Measurements from ENCODE around the gene ZBTB16. TPM values are rescaled to one million over a fixed set of nuclear protein-coding genes. Genes with fewer than 3 reads are reported as not detected.

Gene ZBTB16
- total and polyA plus RNA-seq, 2 experiments from 2014 or later, result 0.29 to 1.4 TPM

DNA sequence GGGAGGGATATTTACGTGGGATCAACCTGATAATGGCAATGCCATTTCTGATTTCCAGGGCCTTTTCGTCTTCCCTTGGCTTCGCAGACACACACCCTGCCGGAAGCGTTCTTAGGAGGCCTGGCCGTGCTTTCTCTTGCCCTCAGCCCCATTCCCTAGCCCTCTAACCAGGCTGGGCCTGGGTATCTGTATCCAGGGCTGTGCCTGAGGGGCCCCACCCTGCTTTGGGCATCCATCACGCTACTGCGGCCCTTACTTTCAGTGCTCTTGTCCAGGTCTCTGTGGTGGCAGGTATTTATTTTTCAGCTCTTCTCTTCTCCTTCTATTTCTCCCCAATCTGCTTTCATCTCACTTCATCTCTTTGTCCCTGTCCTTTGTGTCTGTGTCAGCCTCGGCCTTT, 105.0 kb downstream of the ZBTB16 start (continued):
- TF ChIP-seq, protein P1, sequence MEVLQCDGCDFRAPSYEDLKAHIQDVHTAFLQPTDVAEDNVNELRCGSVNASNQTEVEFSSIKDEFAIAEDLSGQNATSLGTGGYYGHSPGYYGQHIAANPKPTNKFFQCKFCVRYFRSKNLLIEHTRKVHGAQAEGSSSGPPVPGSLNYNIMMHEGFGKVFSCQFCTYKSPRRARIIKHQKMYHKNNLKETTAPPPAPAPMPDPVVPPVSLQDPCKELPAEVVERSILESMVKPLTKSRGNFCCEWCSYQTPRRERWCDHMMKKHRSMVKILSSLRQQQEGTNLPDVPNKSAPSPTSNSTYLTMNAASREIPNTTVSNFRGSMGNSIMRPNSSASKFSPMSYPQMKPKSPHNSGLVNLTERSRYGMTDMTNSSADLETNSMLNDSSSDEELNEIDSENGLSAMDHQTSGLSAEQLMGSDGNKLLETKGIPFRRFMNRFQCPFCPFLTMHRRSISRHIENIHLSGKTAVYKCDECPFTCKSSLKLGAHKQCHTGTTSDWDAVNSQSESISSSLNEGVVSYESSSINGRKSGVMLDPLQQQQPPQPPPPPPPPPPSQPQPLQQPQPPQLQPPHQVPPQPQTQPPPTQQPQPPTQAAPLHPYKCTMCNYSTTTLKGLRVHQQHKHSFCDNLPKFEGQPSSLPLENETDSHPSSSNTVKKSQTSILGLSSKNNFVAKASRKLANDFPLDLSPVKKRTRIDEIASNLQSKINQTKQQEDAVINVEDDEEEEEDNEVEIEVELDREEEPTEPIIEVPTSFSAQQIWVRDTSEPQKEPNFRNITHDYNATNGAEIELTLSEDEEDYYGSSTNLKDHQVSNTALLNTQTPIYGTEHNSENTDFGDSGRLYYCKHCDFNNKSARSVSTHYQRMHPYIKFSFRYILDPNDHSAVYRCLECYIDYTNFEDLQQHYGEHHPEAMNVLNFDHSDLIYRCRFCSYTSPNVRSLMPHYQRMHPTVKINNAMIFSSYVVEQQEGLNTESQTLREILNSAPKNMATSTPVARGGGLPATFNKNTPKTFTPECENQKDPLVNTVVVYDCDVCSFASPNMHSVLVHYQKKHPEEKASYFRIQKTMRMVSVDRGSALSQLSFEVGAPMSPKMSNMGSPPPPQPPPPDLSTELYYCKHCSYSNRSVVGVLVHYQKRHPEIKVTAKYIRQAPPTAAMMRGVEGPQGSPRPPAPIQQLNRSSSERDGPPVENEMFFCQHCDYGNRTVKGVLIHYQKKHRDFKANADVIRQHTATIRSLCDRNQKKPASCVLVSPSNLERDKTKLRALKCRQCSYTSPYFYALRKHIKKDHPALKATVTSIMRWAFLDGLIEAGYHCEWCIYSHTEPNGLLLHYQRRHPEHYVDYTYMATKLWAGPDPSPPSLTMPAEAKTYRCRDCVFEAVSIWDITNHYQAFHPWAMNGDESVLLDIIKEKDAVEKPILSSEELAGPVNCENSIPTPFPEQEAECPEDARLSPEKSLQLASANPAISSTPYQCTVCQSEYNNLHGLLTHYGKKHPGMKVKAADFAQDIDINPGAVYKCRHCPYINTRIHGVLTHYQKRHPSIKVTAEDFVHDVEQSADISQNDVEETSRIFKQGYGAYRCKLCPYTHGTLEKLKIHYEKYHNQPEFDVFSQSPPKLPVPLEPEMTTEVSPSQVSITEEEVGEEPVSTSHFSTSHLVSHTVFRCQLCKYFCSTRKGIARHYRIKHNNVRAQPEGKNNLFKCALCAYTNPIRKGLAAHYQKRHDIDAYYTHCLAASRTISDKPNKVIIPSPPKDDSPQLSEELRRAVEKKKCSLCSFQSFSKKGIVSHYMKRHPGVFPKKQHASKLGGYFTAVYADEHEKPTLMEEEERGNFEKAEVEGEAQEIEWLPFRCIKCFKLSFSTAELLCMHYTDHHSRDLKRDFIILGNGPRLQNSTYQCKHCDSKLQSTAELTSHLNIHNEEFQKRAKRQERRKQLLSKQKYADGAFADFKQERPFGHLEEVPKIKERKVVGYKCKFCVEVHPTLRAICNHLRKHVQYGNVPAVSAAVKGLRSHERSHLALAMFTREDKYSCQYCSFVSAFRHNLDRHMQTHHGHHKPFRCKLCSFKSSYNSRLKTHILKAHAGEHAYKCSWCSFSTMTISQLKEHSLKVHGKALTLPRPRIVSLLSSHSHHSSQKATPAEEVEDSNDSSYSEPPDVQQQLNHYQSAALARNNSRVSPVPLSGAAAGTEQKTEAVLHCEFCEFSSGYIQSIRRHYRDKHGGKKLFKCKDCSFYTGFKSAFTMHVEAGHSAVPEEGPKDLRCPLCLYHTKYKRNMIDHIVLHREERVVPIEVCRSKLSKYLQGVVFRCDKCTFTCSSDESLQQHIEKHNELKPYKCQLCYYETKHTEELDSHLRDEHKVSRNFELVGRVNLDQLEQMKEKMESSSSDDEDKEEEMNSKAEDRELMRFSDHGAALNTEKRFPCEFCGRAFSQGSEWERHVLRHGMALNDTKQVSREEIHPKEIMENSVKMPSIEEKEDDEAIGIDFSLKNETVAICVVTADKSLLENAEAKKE (CRISPR knock-in tag; IDR thresholded peaks at IDR 0.05), result no peak
- TF ChIP-seq ZNF114 (CRISPR knock-in tag; IDR thresholded peaks at IDR 0.05) (no peak), CREB1 (CRISPR knock-in tag; IDR thresholded peaks at IDR 0.05; ENCODE audit: low read depth) (no peak), JUNB (IDR thresholded peaks at IDR 0.05; ENCODE audit: unreplicated experiment) (no peak), ZNF331 (CRISPR knock-in tag; IDR thresholded peaks at IDR 0.05; ENCODE audit: low read depth) (no peak), EZH2phosphoT487 (IDR thresholded peaks at IDR 0.05; ENCODE audit: unreplicated experiment) (no peak)
- TF ChIP-seq, protein P2, sequence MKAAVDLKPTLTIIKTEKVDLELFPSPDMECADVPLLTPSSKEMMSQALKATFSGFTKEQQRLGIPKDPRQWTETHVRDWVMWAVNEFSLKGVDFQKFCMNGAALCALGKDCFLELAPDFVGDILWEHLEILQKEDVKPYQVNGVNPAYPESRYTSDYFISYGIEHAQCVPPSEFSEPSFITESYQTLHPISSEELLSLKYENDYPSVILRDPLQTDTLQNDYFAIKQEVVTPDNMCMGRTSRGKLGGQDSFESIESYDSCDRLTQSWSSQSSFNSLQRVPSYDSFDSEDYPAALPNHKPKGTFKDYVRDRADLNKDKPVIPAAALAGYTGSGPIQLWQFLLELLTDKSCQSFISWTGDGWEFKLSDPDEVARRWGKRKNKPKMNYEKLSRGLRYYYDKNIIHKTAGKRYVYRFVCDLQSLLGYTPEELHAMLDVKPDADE (IDR thresholded peaks at IDR 0.05), result no peak
- TF ChIP-seq, protein P3, sequence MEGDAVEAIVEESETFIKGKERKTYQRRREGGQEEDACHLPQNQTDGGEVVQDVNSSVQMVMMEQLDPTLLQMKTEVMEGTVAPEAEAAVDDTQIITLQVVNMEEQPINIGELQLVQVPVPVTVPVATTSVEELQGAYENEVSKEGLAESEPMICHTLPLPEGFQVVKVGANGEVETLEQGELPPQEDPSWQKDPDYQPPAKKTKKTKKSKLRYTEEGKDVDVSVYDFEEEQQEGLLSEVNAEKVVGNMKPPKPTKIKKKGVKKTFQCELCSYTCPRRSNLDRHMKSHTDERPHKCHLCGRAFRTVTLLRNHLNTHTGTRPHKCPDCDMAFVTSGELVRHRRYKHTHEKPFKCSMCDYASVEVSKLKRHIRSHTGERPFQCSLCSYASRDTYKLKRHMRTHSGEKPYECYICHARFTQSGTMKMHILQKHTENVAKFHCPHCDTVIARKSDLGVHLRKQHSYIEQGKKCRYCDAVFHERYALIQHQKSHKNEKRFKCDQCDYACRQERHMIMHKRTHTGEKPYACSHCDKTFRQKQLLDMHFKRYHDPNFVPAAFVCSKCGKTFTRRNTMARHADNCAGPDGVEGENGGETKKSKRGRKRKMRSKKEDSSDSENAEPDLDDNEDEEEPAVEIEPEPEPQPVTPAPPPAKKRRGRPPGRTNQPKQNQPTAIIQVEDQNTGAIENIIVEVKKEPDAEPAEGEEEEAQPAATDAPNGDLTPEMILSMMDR (conservative IDR thresholded peaks at IDR 0.05; ENCODE audit: low read depth in 2 of 2), result no peak
- TF ChIP-seq, protein P4, sequence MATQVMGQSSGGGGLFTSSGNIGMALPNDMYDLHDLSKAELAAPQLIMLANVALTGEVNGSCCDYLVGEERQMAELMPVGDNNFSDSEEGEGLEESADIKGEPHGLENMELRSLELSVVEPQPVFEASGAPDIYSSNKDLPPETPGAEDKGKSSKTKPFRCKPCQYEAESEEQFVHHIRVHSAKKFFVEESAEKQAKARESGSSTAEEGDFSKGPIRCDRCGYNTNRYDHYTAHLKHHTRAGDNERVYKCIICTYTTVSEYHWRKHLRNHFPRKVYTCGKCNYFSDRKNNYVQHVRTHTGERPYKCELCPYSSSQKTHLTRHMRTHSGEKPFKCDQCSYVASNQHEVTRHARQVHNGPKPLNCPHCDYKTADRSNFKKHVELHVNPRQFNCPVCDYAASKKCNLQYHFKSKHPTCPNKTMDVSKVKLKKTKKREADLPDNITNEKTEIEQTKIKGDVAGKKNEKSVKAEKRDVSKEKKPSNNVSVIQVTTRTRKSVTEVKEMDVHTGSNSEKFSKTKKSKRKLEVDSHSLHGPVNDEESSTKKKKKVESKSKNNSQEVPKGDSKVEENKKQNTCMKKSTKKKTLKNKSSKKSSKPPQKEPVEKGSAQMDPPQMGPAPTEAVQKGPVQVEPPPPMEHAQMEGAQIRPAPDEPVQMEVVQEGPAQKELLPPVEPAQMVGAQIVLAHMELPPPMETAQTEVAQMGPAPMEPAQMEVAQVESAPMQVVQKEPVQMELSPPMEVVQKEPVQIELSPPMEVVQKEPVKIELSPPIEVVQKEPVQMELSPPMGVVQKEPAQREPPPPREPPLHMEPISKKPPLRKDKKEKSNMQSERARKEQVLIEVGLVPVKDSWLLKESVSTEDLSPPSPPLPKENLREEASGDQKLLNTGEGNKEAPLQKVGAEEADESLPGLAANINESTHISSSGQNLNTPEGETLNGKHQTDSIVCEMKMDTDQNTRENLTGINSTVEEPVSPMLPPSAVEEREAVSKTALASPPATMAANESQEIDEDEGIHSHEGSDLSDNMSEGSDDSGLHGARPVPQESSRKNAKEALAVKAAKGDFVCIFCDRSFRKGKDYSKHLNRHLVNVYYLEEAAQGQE (IDR thresholded peaks at IDR 0.05; ENCODE audit: unreplicated experiment), result no peak

Data from GM23338 (cell line).